ENCODE data around the gene ARHGAP22.

DNA sequence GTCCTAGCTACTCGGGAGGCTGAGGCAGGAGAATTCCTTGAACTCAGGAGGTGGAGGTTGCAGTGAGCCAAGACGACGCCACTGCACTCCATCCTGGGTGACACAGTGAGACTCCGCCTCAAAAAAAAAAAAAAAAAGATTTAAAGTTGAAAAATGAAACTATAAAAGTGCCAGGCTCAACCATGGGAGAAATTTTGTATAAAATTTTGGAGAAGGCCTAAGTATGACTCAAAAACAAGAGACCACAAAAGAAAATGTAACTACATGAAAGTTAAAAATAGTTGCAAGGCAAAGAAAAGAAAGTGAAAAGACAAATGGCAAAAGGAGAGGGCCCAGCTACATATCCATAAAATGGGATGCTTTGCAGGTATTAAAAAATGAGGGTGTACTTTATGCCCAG is 104.1 kb downstream of the ARHGAP22 start:
- TF ChIP-seq CTCF (IDR thresholded peaks at IDR 0.05) (no peak), POLR2A (IDR thresholded peaks at IDR 0.05; ENCODE audit: low read depth) (no peak), EP300 (IDR thresholded peaks at IDR 0.05) (no peak), POLR2AphosphoS5 (IDR thresholded peaks at IDR 0.05) (no peak)
